GM12872 (cell line): Measurements from ENCODE around the gene RNF34.

ENCODE experiments used
- TF ChIP-seq, protein P1 (sequence below): IDR thresholded peaks from 3 replicates; pipeline ENCODE4 v1.5.1; 2011; ENCODE audit warnings: low read depth, mild to moderate bottlenecking, low read length, moderate library complexity; ENCODE audit not compliant: insufficient read depth

Gene RNF34, protein sequence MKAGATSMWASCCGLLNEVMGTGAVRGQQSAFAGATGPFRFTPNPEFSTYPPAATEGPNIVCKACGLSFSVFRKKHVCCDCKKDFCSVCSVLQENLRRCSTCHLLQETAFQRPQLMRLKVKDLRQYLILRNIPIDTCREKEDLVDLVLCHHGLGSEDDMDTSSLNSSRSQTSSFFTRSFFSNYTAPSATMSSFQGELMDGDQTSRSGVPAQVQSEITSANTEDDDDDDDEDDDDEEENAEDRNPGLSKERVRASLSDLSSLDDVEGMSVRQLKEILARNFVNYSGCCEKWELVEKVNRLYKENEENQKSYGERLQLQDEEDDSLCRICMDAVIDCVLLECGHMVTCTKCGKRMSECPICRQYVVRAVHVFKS

DNA sequence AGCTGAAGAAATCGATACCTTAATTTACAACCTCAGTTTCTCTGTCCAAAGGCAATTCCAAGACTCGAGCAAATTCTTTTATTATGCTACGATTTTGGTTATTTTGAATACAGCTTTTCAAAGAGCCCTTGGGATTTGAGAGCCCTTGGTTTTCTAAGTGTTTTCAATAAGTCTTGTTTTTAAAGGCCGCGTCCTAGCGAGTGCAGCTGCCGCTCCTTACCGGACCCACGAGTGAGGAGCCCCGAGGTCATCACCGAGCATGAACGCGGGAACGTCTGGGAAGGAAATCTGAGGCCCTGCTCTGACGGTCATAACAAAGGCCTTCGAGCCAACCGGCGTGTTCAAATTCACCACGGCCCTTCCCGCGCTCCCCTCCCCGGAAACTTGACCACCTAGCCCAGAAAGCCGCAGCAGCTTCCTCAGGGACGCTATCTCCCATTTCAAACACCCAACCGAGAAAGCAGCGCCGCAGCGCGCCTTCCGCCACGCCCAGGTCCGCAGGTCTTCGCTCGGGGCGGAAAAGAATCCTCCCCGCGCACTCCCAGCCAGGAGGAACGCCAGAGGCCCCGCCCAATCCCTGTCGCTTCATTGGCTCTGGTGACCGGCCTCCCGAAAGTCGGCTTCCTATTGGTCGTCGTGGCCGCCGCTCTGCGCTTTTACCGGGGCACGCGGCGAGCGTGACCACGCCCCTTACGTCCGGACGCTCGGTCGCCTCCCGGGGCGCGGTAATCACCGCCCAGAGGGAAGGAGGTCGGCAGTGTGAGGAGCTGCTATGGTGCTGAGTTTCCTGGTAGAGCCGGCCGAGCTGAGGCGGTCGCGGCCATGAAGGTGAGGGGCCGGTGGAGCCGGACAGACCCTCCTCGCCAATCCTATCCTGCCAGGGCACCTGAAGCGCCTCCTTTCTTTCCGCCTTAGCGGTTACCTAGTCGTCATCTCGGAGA lies at the start of gene RNF34:
TSS of gene RNF34 (plus strand) at position 728 of the 941 bp plus-strand sequence. CDS start at position 823, 95 bp downstream.
- TF ChIP-seq, protein P1, sequence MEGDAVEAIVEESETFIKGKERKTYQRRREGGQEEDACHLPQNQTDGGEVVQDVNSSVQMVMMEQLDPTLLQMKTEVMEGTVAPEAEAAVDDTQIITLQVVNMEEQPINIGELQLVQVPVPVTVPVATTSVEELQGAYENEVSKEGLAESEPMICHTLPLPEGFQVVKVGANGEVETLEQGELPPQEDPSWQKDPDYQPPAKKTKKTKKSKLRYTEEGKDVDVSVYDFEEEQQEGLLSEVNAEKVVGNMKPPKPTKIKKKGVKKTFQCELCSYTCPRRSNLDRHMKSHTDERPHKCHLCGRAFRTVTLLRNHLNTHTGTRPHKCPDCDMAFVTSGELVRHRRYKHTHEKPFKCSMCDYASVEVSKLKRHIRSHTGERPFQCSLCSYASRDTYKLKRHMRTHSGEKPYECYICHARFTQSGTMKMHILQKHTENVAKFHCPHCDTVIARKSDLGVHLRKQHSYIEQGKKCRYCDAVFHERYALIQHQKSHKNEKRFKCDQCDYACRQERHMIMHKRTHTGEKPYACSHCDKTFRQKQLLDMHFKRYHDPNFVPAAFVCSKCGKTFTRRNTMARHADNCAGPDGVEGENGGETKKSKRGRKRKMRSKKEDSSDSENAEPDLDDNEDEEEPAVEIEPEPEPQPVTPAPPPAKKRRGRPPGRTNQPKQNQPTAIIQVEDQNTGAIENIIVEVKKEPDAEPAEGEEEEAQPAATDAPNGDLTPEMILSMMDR, result no peak

DNA sequence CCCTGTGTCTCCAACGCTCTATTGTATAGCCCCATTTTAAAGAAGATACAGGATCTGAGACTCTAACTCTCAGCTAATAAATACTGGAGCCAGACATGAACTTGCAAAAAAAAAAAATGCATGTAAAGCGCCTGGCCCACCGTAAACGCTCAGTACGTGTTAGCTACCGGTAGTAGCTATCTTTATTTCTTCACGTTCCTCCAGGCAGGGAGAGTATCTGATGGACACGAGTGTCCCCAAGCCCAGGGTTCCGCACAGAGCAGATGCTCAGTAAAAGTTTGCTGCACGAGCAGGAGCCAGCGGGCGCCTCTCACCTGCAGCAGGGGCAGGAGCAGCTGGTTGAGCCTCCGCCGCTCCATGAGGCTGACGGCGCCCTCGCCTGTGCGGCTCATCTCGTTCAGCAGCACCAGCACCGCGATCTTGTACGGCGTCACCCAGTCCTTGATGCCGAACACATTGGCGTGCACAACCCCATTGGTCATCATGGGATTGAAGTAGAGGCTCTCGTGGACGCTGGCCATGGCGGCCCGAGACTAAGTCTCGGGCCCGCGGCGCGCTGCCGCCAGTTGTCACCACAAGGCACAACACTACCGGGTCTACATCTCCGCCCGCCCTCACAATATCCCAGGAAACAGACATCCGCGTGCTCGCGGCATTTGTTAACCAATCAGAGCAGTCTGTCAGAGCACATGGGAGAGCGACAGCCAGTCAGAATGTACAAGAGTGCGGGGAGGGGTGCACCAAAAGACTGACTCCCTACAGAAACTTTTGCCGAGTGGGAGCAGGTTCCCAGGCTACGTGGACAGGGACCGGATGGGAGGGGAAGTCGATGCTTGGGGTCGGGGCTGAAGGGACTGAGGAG lies 47.9 kb upstream of the RNF34 start, which contains the start of gene ANAPC5:
TSS of gene ANAPC5 (minus strand) at position 592 of the 862 bp plus-strand sequence. CDS start at position 521, 71 bp downstream.
- TF ChIP-seq, protein P1, result no peak

DNA sequence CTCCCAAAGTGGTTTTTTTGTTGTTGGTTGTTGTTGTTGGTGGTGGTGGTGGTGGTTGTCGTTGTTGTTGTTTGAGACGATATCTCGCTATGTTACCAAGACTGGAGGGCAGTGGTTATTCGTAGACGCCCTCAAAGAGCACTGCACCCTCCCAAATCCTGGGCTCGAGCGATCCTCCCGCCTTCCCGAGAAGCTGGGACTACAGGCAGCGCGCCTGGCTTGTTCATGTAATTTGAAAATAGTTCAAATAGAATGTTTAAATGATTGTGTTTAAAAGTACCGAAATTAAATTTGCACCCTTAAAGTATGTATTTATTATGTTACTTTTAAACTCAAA lies 47.3 kb upstream of the RNF34 start:
- TF ChIP-seq, protein P1, result no peak

DNA sequence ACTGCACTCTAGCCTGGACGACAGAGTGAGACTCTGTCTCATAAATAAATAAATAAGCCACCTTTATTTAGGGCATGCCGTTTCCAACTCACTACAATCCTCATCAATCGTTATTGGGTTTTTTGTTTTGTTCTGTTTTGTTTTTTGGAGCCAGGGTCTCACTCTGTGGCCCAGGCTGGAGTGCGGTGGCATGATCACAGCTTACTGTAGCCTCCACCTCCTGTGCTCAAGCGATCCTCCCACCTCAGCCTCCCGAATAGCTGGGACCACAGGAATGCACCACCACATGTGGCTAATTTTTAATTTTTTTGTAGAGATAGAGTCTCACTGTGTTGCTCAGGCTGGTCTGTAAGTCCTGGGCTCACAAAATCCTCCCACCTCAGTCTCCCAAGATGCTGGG lies 44.1 kb upstream of the RNF34 start:
- TF ChIP-seq, protein P1, result no peak

DNA sequence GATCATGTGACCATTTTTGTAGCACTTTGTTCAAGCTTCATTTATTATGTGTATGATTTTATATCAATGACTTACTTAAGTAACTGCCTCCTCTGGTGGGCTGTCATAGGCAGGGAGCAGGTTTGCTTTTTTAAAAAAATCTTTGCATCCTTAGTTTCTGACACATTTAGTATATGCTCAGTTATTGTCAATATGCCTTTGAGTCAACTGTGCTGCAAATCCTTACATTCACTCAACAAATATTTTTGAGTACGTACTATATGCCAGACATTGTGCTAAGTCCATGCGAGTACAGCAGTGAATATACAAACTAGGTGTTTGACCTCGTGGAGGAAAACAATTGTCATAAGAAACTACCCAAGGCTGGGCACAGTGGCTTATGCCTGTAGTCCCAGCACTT lies 43.3 kb upstream of the RNF34 start:
- TF ChIP-seq, protein P1, result no peak

DNA sequence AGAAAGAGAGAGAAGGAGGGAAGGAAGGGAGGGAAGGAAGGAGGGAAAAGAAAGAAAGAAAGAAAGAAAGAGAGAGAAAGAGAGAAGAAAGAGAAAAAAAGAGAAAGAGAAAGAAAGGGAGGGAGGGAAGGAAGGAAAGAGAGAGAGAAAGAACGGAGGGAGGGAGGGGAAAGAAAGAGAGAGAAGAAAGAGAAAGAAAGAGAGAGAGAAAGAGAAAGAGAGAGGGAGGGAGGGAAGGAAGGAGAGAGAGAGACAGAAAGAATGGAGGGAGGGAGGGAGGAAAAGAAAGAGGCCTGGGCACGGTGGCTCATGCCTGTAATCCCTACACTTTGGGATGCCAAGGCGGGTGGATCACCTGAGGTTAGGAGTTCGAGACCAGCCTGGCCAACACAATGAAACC lies 42.6 kb upstream of the RNF34 start:
- TF ChIP-seq, protein P1, result no peak

DNA sequence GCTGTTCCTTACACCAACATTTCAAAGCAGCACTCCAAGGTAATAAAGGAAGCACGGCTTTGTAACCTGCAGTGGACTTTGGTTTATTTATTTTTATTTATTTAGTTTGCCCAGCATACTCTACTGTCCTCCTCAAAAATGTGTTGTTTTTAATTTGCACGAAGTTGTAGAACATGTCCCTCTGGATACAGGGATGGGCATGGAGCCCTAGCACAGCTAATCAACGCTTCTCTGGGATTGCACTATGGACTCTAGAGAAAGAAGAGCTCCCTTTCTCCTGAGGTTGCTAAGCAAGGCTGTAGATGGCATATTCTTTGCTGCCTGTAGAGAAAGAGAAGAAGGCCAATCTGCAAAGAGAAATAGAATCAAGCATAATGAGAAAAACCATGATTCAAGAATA lies 41.8 kb upstream of the RNF34 start:
- TF ChIP-seq, protein P1, result no peak
